ENCODE results near the gene ATP6V1D.
"Not testable (repeated sequence)": the region's sequence is repeated elsewhere in the genome, so short reads cannot be mapped to it uniquely, and the experiment has no call there.

ATP6V1D gene

DNA sequence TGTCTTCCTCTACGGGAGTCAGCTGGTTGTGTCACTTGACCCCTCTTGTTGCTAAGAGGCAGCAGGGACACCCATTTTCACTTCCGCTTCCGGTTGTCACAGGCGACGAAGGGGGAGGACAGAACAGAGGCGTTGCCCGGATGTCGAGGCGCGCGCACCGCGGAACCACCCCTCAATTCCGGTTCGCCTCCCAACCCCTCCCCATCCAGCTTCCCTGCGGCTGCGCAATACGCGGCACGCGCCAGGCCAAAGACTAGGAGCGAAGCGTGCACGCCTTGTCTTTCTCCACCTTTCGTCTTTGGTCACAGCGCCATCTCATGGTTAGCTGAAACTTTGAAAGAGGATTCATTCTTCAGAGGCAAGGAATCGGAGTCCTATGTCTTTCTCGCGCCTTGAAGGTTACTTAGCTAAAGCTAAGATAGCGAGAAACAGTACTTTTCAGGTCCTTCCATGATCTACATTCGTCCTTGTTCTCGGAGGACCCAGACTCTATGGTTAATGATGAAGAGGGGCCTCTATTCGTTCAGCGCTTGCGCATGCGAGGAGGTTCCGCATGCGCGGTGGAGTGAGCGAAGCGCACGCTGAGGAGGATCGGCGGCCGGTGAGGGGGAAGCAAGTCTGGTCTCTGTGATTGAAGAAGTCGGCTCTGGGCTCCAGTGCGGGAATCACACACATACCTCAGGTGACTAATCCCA, at the start of gene ATP6V1D, which contains the start of gene EIF2S1:
ATP6V1D (minus strand) TSS at position 30 of the 695 bp plus-strand sequence. CDS start 106 bp downstream, outside the sequence.
EIF2S1 (plus strand) TSS at position 554 of the 695 bp plus-strand sequence. CDS start 4,440 bp downstream, outside the sequence.
- peak; percentile 100 for DNase-seq (ENCODE audit: low read depth, low spot score)

DNA sequence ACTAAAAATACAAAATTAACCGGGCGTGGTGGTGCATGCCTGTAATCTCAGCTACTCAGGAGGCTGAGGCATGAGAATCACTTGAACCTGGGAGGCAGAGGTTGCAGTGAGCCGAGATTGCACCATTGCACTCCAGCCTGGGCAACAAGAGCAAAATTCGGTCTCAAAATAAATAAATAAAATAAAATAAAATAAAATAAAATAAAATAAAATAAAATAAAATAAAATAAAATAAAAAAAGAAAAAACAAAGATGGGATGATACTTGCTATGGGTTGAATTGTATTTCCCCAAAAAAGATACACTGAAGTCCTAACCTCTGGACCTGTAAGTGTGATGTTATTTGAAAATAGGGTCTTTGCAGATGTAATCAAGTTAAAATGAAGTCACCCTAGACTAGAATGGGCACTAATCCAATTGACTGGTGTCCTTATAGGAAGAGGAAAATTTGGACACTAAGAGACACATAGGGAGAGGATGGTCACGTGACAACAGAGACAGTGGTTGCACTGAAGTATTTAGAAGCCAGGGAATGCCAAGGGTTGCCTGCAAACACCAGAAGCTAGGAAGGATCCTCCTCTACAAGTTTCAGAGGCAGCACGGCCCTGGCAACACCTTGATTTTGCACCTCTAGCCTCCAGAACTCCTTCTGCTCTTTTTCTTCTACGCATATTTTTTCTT, 48.7 kb upstream of the ATP6V1D start:
- DNase-seq (ENCODE audit: low read depth, low spot score) = not testable (repeated sequence)

DNA sequence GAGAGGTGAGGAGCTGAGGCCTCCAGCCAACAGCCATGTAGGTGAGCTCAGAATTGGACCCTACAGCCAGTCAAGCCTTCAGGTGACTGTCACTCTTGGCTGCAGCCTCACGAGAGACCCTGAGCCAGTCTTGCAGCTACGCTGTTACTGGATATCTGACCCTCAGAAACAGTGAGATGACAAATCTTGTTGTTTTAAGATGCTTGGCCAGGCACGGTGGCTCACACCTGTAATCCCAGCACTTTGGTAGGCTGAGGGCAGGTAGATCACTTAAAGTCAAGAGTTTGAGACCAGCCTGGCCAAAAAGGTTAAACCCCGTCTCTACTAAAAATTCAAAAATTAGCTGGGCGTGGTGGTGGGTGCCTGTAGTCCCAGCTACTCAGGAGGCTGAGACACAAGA, 46.2 kb upstream of the ATP6V1D start:
- no peak for DNase-seq (ENCODE audit: low read depth, low spot score)

DNA sequence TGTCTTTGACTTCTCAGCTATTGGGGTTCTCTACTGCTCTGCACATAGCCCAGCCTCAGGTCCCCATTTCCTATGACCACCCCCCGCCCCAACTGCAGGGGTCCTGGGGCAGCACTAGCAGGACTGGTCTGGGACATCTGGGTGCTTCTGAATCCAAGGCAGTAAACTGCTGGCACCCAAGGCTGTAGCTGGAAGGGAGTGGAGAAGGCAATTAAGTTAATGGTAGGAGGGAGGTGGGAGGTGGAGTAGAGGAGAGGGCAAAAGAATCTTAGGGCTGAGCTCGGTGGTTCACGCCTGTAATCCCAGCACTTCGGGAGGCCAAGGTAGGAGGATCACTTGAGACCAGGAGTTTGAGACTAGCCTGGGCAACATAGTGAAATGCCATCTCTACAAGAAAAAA, 40.8 kb upstream of the ATP6V1D start:
- DNase-seq (ENCODE audit: low read depth, low spot score) = no peak

DNA sequence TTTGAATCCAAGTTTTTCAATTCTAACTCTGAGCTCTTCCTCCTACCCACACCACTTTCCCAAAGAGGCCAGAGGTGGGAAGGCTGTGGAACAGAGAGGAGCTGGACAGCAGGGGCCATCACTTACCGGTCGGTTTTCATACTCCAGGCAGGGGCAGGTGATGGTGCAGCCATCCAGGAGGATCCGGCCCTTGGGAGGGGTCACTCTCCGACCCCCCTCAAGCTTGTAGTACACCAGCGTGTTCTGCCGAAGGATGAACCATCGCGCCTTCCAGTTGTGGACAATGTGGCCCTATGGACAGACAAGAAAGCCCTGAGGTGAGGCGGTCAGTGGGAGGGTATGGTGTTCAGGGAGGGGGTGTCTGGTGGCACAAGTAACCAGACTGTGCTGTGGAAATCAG, 37.9 kb upstream of the ATP6V1D start:
- DNase-seq (ENCODE audit: low read depth, low spot score) = no peak

DNA sequence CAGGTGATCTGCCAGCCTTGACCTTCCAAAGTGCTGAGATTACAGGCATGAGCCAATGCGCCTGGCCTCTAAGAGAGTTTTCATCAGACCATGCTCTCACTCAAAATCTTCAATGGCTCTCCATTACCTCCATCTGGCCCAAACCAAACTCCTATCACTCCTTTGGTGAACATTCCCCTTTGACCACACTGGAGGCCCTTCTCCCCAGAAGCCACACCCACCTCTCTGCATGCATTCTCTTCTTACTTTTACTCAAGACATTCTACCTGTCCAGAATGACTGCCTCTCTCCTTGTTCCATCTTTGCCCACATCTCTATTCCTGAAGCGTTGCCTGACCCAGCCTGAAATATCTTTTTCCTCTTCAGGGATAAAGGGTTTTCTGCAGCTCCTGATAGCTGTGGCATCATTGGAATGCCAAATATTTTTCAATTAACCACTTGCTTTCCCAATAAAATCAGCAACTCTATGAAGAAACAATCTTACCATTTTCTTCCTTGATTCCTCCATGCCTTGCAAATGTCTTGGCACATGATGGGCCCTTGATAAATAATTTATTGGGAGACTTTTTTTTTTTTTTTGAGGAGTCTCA, 36.9 kb upstream of the ATP6V1D start:
- DNase-seq (ENCODE audit: low read depth, low spot score) = peak; percentile 62

DNA sequence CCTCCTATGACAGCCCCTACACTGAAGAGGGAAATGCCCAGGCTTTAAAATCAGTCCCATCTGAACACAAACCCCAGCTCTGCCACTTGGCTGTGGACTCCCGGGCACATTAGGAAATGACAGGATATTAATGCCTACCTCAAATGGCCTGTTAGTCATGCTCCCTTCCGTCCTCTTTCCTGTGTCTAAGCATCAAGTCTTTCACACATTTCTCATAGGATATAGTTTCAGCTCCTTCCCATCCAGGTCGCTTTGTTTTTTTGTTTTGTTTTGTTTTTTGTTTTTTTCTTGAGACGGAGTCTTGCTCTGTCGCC, 36.2 kb upstream of the ATP6V1D start:
- DNase-seq (ENCODE audit: low read depth, low spot score) = no peak

DNA sequence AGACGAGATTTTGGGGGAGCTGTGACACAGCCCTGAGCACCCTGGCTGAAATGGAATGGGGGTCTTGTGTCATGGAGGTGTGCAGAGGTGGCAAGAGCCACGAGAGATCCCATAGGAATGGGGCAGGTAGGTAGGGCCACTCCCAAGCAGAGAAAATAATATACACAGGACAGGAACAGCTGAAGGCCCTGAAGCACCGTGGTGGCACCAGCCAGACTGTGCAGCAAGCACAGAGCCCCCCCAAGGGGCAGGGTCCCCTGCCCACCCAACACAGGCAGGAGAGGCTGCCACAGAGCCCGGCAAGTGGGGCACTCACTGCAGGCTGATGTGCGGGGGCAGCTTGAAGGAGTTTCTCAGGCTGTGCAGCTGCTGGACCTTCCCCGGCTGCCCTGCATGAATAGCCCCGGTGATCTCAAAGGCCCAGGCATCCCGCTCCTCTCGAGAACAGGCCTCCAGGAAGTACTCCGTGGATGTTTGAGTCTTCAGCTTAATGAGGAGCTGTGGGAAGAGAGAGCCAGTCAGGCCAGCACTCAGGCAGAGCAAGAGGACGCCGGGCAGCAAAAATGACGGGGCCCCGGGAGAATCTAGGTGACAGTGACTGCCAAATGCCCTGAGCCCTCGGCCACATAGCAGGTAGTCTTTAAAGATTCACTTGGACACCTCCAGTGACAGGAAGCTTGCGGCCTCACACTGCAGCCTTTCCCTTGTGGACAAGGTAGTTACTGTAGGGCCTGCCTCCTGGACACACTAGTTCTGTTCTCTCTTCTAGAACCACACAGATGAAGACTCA, 35.7 kb upstream of the ATP6V1D start:
- DNase-seq (ENCODE audit: low read depth, low spot score) = no peak

DNA sequence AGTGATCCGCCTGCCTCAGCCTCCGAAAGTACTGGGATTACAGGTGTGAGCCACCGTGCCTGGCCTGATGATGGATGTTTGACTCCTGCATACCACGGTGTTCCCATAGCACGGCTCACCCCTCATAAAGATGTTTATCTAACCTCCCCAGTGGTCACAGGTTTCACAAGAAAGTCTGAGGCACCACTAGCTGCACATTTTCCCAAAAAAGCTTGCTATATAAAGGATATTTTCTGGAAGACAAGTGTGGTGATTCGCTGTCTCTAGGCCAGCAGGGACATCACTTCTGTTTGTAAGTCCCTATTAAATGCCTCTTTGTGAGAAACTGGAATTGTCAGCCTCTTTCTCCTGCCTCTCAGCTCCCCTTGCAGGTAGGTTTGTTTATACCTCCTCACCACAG, 34.1 kb upstream of the ATP6V1D start:
- DNase-seq (ENCODE audit: low read depth, low spot score) = no peak

DNA sequence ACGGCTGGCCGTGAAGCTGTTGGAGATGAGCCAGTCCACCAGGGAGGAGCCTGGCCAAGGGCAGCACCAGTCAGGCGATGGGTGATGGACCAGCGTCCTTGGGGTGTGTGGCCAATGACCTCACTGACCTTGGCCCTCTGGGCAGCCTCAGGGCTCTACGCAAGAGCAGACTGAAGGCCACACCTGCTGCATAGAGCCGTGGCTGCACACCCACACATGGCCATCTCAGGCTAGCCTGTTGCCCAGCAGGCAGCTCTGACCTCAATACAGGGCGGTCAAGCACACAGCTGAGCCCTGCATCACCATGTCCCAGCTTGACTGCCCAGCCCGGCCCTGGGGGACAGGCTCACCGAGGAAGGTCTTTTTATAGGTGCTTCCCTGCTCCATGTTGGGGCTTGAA, 33.2 kb upstream of the ATP6V1D start:
- DNase-seq (ENCODE audit: low read depth, low spot score) = no peak

DNA sequence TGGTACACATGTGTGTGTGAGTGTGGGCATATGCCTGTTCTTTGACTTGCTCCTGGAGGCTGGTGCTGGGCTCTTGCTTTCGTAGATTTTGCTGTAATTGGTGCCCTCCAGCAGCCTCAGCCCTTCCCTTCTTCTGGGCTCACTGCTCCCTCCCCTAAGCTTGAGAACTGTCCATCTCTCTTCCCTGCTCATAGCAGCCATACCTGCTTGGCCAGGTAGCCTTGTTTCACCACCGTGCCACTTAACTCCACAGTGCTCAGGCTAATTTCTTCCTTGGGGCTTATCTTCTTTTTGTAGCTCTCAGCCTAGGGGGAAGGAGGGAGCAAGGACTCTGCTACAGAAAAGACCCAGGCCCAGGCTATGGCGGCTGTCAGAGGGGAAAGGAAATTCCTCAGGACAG, 32.5 kb upstream of the ATP6V1D start:
- no peak for DNase-seq (ENCODE audit: low read depth, low spot score)

DNA sequence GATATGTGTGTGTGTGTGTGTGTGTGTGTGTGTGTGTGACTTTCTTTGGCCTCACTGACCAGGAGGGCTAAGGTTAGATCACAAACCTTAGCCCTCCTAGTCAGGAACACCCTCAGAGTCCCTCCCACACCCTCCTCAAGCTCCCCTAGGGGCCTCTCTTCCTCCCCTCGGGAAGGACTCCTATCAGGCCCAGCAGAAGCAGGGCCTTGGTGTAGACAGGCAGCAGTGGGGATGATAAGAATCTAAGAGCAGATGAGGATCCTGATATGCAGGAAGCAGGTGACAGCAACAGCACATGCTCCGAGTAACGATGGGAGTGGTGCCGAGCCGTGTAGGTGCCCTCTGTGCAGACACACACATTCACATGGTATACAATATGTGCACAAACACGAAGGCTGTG, 31.7 kb upstream of the ATP6V1D start:
- DNase-seq (ENCODE audit: low read depth, low spot score) = no peak

DNA sequence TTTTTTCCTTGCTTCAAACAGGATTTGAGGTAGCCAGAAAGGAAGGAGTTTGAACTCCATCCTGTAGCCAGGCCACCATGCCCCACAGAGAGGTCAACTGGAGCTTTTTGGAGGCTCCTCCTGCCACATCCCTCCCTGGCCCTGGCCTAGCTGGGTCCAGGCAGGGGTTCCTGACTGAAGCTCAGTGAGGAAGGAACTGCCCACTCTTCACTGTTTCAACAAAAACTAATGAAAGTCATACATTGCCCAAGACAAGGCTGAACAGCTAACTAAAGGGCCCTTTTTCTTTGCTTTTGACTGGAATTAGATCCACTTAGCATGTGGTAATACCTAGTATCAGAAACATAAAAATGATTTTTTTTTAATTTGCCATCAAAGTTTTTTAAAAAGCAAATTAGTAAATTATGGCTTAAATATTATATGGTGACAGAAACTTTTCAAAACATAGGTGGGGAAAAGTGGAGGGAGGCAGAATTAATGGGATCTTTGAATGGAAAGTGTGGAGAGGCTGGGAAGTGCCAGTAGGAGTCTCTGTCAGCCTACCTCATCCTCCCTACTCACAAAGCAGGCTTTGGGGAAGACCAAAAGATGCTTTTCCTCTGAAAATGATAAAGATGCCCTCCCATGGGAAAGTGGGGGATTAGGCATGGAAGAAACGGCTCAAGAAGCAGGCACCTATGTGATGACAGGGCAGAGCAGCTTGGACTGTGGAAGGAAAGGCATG, 30.4 kb upstream of the ATP6V1D start:
- DNase-seq (ENCODE audit: low read depth, low spot score) = no peak

DNA sequence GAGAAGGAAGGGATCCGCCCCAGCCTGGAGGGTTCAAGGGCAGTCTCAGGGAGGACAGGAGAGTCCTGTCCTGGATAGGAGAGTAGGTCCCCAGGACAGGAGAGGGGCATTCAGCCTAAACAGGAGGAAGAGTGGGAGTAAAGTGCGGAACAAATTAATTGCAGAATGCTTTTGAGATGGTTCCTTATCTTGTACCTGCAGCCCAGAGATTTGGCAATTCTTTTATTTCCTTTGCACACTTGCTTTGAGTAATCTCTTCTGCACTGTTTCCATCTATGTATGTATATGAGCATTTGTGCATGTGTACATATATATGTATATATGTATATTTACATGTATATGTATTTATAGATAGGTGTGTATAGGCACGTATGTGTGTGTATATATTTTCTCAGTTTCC, 29.7 kb upstream of the ATP6V1D start:
- no peak for DNase-seq (ENCODE audit: low read depth, low spot score)

DNA sequence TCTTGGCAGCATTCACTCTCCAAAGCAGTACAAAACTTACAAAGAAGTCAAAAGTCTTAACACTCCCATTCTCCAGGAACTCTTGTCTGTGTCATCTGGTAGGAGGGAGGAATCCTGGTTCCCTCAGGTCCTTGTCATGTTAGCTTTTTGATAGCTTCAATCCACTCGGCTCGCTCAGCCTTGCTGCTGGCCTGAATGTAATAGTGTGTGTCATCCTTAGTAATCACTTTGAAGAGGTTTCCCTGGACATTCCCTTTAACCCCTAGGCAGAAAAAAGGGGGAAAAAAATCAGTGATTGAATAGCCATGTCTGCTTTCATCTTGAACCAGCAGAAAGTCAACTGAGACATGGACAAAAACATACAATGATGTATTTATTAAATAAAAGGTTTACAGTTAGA, 27.6 kb upstream of the ATP6V1D start:
- DNase-seq (ENCODE audit: low read depth, low spot score) = no peak

DNA sequence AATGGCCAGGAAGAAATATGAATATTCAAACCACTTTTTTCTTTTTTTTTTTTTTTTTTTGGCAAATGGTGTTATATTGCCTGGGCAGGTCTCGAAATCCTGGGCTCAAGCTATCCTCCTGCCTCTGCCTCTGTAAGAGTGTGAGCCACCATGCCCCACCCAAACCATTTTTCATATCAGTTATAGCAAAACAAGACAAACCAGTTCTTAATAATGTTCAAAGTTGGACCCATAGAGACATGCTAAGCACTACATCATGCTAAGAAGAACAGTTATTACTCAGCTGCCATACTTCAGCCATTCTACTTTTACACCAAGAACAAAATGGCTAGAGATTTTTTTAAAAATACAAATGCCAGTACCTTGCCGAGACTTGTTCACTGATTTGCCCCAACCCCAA, 26.0 kb upstream of the ATP6V1D start:
- DNase-seq (ENCODE audit: low read depth, low spot score) = no peak

DNA sequence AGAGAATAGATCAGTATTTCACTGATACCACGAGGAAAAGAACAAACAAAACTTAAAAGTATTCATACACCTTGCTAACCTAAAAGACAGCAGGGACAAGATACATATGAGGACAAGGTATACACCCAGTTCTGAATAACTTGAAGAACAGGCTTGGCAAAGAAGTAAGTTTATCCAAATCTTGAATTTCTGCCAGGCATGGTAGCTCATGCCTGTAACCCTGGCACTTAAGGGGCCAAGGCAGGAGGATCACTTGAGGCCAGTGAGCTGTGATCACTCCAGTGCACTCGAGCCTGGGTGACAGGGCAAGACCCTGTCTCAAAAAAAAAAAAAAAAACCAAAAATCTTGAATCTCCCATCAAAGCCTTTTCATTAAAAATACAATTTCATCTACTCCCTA, 25.5 kb upstream of the ATP6V1D start:
- DNase-seq (ENCODE audit: low read depth, low spot score) = no peak

DNA sequence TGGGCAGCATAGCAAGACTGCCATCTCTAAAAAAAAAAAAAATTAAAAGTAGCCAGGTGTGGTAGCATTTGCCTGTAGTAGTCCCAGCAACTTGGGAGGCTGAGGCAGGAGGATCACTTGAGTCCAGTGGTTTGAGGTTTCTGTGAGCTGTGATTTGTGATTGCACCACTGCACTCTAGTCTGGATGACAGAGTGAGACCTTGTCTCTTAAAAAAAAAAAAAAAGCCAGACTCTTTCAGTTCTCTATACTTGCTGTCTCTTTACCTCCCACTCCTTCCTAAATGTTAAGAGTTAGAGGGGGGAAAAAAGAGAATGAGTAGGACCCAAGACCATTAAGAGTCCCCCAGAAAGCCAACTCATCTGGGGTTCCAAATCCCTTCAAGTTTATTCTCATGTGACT, 18.3 kb upstream of the ATP6V1D start:
- DNase-seq (ENCODE audit: low read depth, low spot score) = no peak

DNA sequence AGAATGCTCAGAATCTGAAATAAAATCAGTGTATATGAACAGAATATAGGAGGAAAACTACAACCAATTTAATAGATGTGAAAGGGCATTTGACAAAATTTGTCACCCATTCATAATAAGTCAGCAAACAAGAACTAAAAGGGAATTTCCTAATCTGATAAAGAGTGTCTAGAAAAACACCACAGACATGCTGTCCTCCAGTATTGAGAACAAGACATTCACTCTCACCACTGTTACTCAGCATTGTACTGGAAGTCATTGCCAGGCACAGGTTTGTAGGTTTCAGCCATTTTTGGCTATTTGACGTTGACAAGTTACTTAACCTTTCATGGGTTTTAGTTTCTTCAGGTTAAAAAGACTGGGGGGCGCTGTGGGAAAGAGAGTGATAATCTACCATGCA, 13.7 kb upstream of the ATP6V1D start:
- DNase-seq (ENCODE audit: low read depth, low spot score) = no peak

DNA sequence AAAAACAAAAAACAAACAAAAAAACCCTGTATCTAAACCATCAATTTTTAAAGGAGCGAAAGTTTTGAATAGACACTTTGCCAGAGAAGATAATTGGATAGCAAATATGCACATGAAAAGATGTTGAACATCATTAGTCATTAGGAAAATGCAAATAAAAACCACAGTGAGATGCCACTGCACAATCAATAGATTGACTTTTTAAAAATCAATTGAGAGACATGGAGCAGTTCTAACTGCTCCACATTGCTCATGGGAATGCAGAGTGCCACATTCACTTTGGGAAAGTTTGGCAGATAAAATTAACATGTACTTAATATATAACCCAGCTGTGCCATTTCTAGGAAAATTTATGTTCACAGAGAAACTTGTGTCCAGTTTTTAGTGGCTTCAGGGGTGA, 13.2 kb upstream of the ATP6V1D start:
- DNase-seq (ENCODE audit: low read depth, low spot score) = no peak

DNA sequence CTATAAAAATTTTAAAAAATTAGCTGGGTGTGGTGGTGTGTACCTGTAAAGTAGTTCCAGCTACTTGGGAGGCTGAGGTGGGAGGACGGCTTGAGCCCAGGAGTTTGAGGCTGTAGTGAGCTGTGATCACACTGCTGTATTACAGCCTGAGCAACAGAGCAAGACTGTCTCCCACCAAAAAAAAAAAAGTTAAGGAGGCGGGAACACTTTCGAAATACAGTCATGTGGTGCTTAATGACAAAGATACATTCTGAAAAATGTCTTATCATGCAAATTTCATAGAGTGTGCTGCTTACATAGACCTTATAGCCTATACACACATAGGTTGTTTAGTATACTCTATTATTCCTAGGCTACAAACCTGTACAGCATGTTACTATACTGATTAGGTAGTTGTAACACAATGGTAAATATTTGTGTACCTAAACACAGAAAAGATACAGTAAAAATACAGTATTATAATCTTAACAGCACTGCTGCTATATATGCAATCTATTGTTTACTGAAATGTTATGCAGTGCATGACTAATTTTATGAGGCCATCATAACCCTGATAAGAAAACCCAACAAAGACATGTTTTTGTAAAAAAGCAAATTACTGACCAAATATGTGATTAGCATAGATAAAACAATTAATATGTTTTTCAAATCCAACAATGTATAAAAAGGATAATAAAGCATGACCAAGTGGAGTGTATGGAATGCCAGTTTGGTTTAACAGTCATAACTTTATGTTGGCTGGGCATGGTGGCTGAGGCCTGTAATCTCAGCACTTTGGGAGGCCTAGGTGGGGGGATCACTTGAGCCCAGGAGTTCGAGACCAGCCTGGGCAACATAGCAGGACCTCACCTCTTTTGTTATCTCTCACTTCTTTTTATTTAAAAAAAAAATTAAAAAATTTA, 11.9 kb upstream of the ATP6V1D start:
- no peak for DNase-seq (ENCODE audit: low read depth, low spot score)

Measured in astrocyte of the hippocampus (primary cell).